GM15510 (cell line): ENCODE measurements around the gene OR12D1.

Source experiments
- POLR2A ChIP-seq: IDR thresholded peaks from 3 replicates; pipeline ENCODE4 v1.6.1; 2011; ENCODE audit warnings: borderline replicate concordance; ENCODE audit not compliant: insufficient read length; ENCODE audit errors: extremely low read depth

Gene OR12D1

DNA sequence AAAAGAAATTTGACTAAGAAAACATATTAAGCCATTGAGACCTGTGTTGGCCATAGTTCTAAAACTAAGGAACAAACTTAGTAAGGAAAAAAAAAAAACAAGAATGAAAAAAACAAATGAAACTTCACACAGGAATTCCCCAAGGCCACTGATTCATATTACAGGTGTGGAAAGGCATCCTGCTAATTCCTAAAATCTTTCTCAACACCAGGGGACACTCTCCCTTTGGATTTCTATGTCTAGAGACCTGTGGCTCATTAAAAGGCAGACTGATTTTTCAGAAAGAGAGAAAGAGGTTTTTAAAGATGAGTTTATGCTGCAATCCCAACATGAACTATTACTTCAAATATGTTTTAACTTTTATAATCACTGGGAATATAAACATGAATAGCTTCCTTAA lies at the start of gene OR12D1:
Gene OR12D1 (plus strand): TSS at position 341 of the 400 bp plus-strand sequence.
- TF ChIP-seq POLR2A = no peak

GRCh38 chr6:29368765-29369164 lies 46.0 kb upstream of the OR12D1 start, which contains the start of gene OR5V1:
Gene OR5V1, minus strand, starts transcription at chr6:29368865. Its CDS starts 12,670 bp downstream, at chr6:29356195.
- no peak for TF ChIP-seq POLR2A

GRCh38 chr6:29375191-29375590 lies 39.5 kb upstream of the OR12D1 start, which contains the start of gene OR12D3:
Gene OR12D3, minus strand, starts transcription at chr6:29375291. Its CDS starts 4 bp downstream, at chr6:29375287.
- no peak for TF ChIP-seq POLR2A

DNA sequence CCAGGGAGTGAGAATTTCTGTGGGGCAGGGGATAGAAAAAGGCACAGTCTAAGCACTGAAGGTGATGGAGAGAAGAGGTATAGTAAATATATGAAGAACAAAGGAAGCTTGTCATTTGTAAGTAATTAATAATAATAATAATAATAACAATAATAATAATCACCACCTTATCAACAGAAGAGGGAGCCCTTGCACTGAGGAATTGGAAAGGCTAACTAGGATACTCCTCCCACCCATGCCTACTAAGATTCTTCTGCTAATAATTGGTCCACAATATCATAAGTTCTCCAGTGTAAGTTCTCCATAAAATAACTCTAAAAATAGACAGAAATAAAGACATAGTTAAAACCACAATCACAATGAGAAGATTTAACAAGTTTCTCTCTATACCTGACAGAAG lies 38.7 kb upstream of the OR12D1 start:
- no peak for TF ChIP-seq POLR2A

- no peak for TF ChIP-seq POLR2A
Observed at GRCh38 chr6:29388533-29388932, 26.2 kb upstream of the OR12D1 start.

- no peak for TF ChIP-seq POLR2A
Observed at GRCh38 chr6:29395331-29395730, 19.4 kb upstream of the OR12D1 start, which contains the start of gene OR12D2. Gene OR12D2, plus strand, starts transcription at chr6:29395631. Its CDS starts 1,069 bp downstream, at chr6:29396700.

DNA sequence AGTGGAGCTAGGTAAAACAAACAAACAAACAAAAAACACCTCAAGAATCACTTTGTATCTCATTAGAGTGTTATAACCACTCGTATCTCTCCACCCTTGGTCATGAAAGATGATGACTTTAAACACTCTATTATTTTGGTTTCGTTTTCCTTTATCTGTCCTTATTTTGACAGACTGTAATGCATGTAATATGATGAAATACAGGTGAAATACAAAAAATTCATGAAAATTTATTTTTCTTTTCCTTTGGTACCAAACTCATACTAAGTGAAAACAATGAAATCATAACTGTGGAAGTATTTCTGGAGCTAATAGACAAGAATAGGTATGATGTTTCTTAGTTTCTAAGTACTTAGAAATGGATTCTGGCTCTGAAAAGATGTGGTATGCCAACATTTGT lies 15.2 kb upstream of the OR12D1 start:
- TF ChIP-seq POLR2A = no peak

DNA sequence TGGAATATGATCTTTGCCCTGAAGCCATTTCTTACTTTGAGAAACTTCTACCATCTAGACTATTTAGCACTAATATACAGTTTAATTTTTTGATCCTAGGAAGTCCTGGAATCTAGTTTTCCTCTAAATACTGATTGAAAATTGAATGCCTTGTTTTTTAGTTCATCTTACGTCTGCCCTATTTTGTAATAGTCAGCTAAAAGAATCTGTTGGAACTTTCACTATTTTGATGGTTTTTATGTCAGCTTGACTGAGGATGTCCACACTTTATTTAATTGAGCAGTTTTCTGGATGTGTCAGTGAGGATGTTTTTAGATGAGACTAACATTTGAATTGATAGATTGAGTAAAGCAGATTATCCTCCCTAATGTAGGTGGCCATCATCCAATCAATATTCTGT lies 10.9 kb upstream of the OR12D1 start:
- TF ChIP-seq POLR2A = no peak

GRCh38 chr6:29419516-29419915 lies 4.8 kb downstream of the OR12D1 start:
- TF ChIP-seq POLR2A = no peak

DNA sequence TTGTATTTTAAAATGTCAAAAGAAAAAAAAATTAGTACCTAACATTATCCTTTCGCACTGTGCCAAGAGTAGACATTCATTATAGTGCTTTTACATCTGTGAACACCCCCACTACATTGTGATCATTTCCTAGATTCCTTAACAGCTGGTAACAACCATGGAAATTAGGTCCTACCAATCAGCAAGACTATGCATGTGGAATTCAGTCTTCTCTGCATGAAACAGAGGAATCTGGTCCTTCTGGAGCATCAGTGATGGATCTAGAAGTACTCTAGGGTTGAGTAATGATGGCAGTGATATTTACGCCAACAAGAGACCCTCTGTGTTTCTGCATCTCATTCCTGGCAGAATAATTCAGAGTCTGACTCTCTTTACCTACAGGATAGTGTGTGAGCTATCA lies 9.4 kb downstream of the OR12D1 start:
- TF ChIP-seq POLR2A = no peak

- no peak for TF ChIP-seq POLR2A
Observed at GRCh38 chr6:29424575-29424974, 9.8 kb downstream of the OR12D1 start.

DNA sequence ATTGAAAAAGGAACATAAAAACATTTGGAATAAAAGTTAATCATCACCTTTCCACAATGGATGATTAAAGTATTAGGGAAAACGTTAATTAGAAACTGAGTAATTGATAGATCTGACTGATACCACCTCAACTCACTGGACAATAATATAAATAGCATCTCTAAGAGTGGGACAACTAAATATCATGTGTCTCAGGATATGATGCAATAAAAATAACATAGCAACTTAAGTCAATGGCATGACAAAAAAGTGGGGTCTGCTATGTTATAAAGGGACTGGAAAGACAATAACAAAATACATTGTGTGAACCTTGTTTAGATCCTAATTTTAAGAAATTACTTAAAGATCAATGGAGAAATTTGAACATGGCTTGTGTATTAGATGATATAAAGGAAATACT lies 10.3 kb downstream of the OR12D1 start:
- no peak for TF ChIP-seq POLR2A

- no peak for TF ChIP-seq POLR2A
Observed at GRCh38 chr6:29426654-29427053, 11.9 kb downstream of the OR12D1 start.

- no peak for TF ChIP-seq POLR2A
Observed at GRCh38 chr6:29439006-29439405, 24.3 kb downstream of the OR12D1 start, which contains the start of gene OR10C1. Gene OR10C1, plus strand, starts transcription at chr6:29439306. Its CDS starts 710 bp downstream, at chr6:29440016.

DNA sequence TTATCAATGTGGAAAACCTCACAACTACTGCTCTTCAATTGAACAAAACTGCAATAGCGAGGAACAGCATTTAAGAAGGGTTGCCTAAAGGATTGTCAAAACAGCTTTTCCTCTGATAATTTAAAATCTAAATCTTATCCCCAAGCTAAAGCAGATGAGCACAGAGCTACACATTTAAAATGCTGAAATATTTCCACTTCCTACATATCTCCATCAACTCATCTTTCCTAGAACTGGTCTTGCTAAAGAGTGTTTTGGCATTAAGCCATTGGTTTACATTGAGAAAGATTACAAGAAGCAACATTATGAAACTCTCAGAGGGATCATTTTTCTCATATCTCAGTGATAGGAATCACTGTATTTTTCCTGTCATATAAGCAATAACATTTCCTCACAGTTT lies 28.0 kb downstream of the OR12D1 start:
- no peak for TF ChIP-seq POLR2A

GRCh38 chr6:29447670-29448069 lies 32.9 kb downstream of the OR12D1 start:
- TF ChIP-seq POLR2A = no peak
